Chondrocyte (in vitro differentiated cells): ENCODE measurements around the gene ERV3-1. TPM values are rescaled to one million over a fixed set of nuclear protein-coding genes. Genes with fewer than 3 reads are reported as not detected.
A peak's percentile ranks its signal among the peaks of the same experiment; 100 is the strongest.

ENCODE experiments used
- DNase-seq: peaks from one replicate; pipeline ENCODE4 v3.0.0; 2021; ENCODE audit warnings: mixed read lengths, low spot score
- H3K27ac Mint-ChIP-seq: one replicate; pipeline ENCODE4 v1.8.0; 2021; ENCODE audit warnings: mild to moderate bottlenecking, moderate library complexity, mixed read lengths; ENCODE audit not compliant: unreplicated experiment
- H3K27me3 Mint-ChIP-seq: 2 replicates; pipeline ENCODE4 v1.8.0; 2021; ENCODE audit warnings: low read depth, mixed read lengths
- H3K36me3 Mint-ChIP-seq: 2 replicates; pipeline ENCODE4 v1.8.0; 2021; ENCODE audit warnings: low read depth, mixed read lengths
- H3K4me1 Mint-ChIP-seq: 2 replicates; pipeline ENCODE4 v1.8.0; 2021; ENCODE audit warnings: low read depth, mild to moderate bottlenecking, mixed read lengths
- H3K4me3 Mint-ChIP-seq: one replicate; pipeline ENCODE4 v1.8.0; 2021; ENCODE audit warnings: mild to moderate bottlenecking, moderate library complexity, mixed read lengths; ENCODE audit not compliant: unreplicated experiment
- H3K9me3 Mint-ChIP-seq: 2 replicates; pipeline ENCODE4 v1.8.0; 2021; ENCODE audit warnings: low read depth, mixed read lengths
- total RNA-seq: library from RNA; stranded (reverse); gene quantifications from 3 replicates; pipeline ENCODE4 v1.2.1, GENCODE V29; 2021
- TF ChIP-seq, protein P1 (sequence below): fragments of 200-600 bp; sonication (generic); IDR thresholded peaks from 2 replicates; pipeline ENCODE4 v1.5.0; 2021; ENCODE audit warnings: antibody characterized with exemption, mild to moderate bottlenecking, moderate library complexity

Gene ERV3-1
- total RNA-seq, 1 donor from 2014 or later, result 10.8 TPM

DNA sequence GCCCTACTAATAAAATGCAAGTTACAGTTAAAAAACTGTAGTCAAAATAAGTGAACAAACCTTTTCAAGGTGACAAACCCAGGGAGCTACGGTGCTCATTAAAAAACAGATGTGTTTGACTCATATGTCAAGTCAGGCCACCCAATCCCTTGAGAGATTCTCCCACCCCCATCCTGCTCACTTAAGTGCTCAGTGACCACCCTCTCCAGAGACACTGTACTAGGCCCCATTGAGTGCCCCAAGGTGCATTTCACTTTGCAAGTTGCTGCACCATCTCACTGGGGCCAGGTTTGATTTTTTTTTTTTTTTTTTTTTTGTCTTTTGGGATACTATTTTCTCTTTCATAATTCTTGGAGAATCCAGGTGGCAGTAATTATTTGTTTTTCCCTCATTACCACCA, 1.9 kb downstream of the ERV3-1 start:
- peak overlapping the region; percentile 6 for H3K4me3 Mint-ChIP-seq
- no peak overlapping the region for H3K27ac Mint-ChIP-seq
- peaks cover 18% of the 10 kb centered on the region for H3K9me3 Mint-ChIP-seq
- DNase-seq, result no peak
- peaks cover 25% of the 10 kb centered on the region for H3K36me3 Mint-ChIP-seq
- H3K4me1 Mint-ChIP-seq, result peaks cover 37% of the 10 kb centered on the region
- H3K27me3 Mint-ChIP-seq, result no peaks in the 10 kb centered on the region
- TF ChIP-seq, protein P1, sequence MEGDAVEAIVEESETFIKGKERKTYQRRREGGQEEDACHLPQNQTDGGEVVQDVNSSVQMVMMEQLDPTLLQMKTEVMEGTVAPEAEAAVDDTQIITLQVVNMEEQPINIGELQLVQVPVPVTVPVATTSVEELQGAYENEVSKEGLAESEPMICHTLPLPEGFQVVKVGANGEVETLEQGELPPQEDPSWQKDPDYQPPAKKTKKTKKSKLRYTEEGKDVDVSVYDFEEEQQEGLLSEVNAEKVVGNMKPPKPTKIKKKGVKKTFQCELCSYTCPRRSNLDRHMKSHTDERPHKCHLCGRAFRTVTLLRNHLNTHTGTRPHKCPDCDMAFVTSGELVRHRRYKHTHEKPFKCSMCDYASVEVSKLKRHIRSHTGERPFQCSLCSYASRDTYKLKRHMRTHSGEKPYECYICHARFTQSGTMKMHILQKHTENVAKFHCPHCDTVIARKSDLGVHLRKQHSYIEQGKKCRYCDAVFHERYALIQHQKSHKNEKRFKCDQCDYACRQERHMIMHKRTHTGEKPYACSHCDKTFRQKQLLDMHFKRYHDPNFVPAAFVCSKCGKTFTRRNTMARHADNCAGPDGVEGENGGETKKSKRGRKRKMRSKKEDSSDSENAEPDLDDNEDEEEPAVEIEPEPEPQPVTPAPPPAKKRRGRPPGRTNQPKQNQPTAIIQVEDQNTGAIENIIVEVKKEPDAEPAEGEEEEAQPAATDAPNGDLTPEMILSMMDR, result no peak

DNA sequence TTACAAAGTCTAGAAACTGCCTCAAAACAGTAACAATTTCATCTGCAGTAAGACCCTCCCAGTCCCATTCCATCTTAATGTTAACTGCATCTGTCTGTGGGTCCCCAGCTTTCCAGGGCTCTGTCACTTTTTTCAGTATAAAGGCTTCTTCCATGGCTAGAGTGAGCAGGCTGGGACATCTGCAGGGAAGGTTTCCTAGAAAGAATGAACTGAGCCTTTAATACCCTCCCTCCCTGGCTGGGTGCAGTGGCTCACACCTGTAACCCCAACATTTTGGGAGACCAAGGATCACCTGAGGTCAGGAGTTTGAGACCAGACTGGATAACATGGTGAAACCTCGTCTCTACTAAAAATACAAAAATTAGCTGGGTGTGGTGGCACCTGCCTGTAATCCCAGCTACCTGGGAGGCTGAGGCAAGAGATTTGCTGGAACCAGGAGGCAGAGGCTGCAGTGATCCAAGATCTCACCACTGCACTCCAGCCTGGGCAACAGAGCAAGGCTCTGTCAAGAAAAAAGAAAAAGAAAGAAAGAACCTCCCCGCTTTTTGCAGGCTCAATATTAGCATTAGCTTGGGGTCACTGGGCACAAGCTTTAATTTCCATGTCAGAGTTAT, 3.4 kb downstream of the ERV3-1 start:
- H3K27ac Mint-ChIP-seq, result no peak overlapping the region
- H3K9me3 Mint-ChIP-seq, result peaks cover 32% of the 10 kb centered on the region
- peaks cover 42% of the 10 kb centered on the region for H3K4me1 Mint-ChIP-seq
- H3K4me3 Mint-ChIP-seq, result no peak overlapping the region
- no peaks in the 10 kb centered on the region for H3K27me3 Mint-ChIP-seq
- DNase-seq, result no peak
- peaks cover 40% of the 10 kb centered on the region for H3K36me3 Mint-ChIP-seq
- TF ChIP-seq, protein P1, result no peak

DNA sequence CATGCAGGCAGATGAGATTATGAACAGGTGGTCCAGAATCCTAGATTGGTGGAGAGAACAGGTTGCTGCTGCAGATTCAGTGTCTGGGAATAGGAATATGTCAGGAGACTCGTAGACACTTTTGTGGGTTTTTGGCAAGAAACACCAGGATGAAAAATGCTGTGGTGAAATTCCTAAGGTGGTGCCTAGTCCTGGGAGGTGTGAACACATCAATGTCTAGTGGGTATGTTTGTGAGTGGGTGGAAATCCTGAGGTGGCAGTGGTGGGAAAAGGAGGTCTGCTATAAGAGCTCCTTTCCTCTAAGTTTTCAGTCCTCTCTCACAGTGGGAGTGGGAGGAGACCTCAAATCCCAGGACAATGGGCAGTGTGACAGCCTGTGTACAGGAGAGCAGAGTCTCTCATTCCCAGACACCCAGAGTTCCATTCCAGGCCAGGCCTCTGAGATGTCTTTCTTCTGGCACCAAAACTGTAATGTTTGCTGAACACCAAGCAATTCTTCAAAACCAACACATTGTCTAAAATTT, 5.1 kb downstream of the ERV3-1 start:
- Mint-ChIP-seq H3K4me1 (peaks cover 38% of the 10 kb centered on the region), H3K36me3 (peaks cover 49% of the 10 kb centered on the region), H3K4me3 (no peak overlapping the region), H3K27me3 (no peaks in the 10 kb centered on the region), H3K9me3 (peaks cover 44% of the 10 kb centered on the region), H3K27ac (no peak overlapping the region)
- TF ChIP-seq, protein P1, result no peak
- no peak for DNase-seq

DNA sequence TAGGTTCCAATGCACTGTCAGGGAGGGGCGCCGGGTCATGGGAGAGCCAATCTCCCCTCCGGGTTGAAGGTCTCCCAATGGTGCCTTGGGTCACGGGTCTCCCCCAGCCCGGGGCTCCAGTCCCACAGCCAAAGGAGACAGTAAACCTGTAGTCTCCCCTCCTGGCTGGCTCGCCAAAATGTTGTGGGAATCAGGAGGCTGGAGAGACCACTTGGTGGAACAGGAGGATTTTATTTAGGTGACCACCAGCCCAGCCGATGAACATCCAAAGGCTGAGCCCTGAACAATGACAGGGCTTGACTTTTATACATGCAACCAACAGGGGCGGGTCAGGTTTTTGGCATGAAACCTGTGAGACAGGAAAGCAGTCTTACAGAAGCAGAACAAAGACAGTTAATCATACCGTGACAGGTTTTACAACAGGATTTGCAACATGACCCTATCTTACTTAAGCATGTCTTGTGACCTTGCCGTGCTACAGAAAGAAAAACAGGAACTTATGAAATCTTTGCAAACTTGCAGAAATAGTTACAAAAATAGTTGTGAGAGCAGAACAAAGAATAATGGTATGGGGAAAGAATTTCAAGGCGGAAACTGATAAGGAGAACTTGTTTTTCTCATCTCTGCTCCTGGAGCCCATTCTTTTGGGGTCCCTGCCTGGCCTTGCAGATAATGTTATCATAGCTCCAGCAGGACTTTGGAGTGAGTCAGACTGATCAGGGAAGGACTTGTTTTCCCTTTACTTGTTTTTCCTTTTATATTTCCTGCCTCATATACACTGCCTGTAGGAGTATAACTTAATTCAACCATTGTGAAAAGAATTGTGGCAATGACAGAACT, 7.1 kb downstream of the ERV3-1 start:
- Mint-ChIP-seq H3K36me3 (peaks cover 52% of the 10 kb centered on the region), H3K4me1 (peaks cover 21% of the 10 kb centered on the region), H3K27ac (peak overlapping the region; percentile 51), H3K4me3 (no peak overlapping the region), H3K27me3 (no peaks in the 10 kb centered on the region), H3K9me3 (peaks cover 52% of the 10 kb centered on the region)
- TF ChIP-seq, protein P1, result no peak
- no peak for DNase-seq

DNA sequence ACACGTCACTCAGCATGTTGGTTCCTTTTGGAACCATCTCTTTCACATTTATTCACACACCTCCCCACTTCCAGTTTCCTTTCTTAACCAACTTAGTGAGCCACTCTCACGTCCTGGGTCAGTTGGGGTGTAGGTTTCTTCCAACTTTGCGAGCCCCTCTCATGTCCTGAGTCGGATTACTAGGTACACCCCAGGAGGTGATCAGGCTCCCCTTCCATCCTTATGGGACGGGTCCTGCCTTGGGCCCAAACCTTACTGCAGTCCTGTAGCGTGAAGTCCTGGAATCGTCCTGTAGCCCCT, 7.7 kb downstream of the ERV3-1 start:
- no peaks in the 10 kb centered on the region for H3K27me3 Mint-ChIP-seq
- H3K36me3 Mint-ChIP-seq, result peaks cover 57% of the 10 kb centered on the region
- peaks cover 58% of the 10 kb centered on the region for H3K9me3 Mint-ChIP-seq
- TF ChIP-seq, protein P1, result no peak
- H3K4me3 Mint-ChIP-seq, result no peak overlapping the region
- peaks cover 16% of the 10 kb centered on the region for H3K4me1 Mint-ChIP-seq
- no peak for DNase-seq
- no peak overlapping the region for H3K27ac Mint-ChIP-seq
